ENCODE measurements around the gene XK.
"Not testable (repeated sequence)": the region's sequence is repeated elsewhere in the genome, so short reads cannot be mapped to it uniquely, and the experiment has no call there.

Gene XK

GRCh38 chrX:37753384-37753783 lies 67.8 kb downstream of the XK start:
- DNase-seq, result no peak

- no peak for DNase-seq
These were observed 68.9 kb downstream of the XK start for GRCh38 chrX:37754516-37754915.

DNA sequence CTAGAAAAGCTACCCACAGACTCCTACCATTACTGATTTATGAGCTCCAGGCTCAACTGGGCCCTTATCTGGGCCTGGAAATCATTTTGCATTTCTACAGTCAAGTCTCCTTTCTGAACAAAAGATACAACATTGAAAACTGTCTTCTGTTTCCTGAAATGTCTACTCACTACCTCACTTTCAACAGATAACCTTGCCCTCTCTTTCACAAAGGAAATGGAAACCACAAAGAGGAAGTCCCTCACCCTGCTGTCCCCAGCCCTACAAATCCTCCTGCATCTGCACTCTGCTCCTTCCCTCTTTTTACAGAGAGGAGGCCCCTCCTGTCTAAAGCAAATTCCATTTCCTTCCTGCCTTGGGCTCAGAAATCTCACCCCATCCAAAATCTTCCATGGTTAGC lies 69.4 kb downstream of the XK start:
- DNase-seq, result peak in 3 of 58 donors; percentile 0 to 3 (median 2)

GRCh38 chrX:37757082-37757481 lies 71.5 kb downstream of the XK start:
- DNase-seq, result no peak

- no peak for DNase-seq
These were observed 73.8 kb downstream of the XK start for GRCh38 chrX:37759351-37759750.

GRCh38 chrX:37759878-37760418 lies 74.4 kb downstream of the XK start:
- DNase-seq, result no peak

DNA sequence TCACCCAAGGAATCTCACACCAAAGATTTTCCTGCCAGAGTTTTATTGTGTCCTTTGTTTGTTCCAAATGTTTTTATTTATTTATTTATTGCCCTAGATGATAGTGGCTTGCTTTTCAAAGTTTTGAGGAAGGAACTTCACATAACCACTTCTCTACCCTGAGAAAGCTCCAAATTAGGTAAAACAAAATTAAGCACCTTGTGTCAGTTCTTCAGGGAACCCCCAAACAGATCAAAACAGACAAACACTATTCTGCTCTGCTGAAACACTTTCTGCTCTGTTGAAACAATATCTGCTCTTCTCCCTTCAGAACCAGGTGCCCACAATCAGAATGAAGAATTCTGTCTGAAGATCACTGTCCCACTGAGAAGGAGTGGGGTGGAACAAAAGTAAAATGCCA lies 77.8 kb downstream of the XK start:
- no peak for DNase-seq

DNA sequence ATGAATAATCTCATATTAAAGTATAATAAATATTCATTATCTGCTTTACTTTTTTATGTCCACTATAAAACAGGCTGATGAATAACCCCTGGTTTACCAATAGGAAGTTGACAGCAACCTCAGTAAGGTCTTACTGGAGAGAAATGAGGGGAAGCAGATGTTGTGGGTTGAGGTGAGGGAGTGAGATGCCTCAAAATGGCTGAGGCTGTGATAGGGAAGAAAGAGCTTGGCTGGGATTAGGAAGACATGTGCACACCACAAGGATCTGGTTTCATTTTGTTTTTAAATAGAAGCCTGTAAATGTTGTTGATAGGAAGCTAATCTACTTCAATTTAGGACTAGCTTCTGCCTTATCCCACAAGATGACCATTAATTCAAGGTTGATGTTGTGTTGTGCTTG lies 79.9 kb downstream of the XK start:
- no peak for DNase-seq

GRCh38 chrX:37767430-37767829 lies 81.8 kb downstream of the XK start:
- DNase-seq, result no peak

DNA sequence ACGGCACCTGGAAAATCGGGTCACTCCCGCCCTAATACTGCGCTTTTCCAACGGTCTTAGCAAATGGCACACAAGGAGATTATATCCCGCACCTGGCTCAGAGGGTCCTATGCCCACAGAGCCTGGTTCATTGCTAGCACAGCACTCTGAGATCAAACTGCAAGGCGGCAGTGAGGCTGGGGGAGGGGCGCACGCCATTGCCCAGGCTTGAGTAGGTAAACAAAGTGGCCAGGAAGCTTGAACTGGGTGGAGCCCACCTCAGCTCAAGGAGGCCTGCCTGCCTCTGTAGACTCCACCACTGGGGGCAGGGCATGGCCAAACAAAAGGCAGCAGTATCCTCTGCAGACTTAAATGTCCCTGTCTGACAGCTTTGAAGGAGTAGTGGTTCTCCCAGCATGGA lies 83.3 kb downstream of the XK start:
- not testable (repeated sequence) for DNase-seq

DNA sequence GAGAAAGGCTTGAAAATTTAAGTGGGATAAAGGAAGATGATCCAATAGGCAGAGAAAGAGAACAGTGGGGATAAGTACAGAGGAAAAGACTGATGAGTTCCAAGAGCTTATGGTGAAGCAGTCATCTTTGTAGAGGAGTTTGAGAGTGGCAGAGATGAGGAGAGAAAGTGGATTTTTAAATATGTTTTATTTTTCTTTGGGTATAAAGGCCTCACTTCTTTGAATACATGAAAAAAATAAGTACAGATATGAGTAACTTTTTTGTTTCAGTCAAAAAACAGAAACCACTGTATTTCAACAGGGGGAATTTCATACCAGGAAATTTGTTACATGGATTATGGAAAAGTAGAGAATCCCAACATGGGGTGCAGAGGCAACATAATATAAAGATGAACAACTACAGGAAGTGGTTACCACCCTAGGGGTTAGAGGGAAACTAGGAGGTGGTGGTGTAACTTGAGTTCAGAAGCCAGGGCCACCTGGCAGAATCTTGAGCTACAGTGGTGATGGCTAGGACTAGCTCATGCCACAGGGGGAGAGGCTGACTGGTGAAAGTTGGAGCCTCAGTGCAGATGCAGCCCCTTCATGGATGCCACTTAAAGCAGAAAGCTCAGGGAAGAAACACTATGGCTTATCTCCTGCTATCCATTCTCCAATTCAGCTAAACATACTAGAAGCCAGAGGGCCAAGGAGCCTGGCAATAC lies 90.8 kb downstream of the XK start:
- no peak for DNase-seq

GRCh38 chrX:37776987-37777325 lies 91.4 kb downstream of the XK start:
- DNase-seq, result no peak

- DNase-seq, result no peak
These were observed 94.3 kb downstream of the XK start, which contains the start of gene CYBB for GRCh38 chrX:37779857-37780256. CYBB (plus strand) TSS chrX:37780059; CDS start chrX:37780078, 19 bp downstream.

- no peak for DNase-seq
These were observed 95.5 kb downstream of the XK start for GRCh38 chrX:37781081-37781480.

Measured in anterior cingulate cortex (tissue), 58 donors.